Mucosa of descending colon (tissue), 3 donors: Measurements from ENCODE around the gene FAM237B. TPM values are rescaled to one million over a fixed set of nuclear protein-coding genes. Genes with fewer than 3 reads are reported as not detected.
A peak's percentile ranks its signal among the peaks of the same experiment; 100 is the strongest.

ENCODE experiments used
- ATAC-seq: fragments of 200-7000 bp; cut with Tn5 transposase; one replicate; pipeline ENCODE4 v1.9.1; 2020; ENCODE audit warnings: mild to moderate bottlenecking, moderate library complexity
- DNase-seq, 3 donors: peaks; one replicate each; pipeline ENCODE4 v3.0.0-alpha.2; 2020
- H3K36me3 ChIP-seq: fragments of 200-600 bp; one replicate; pipeline ENCODE4 v1.8.0; 2021; ENCODE audit warnings: low read depth, mild to moderate bottlenecking
- H3K4me1 ChIP-seq: fragments of 200-600 bp; one replicate; pipeline ENCODE4 v1.8.0; 2021; ENCODE audit warnings: low read depth, mild to moderate bottlenecking
- H3K4me3 ChIP-seq: fragments of 200-600 bp; one replicate; pipeline ENCODE4 v1.8.0; 2021; ENCODE audit warnings: mild to moderate bottlenecking
- H3K9me3 ChIP-seq: fragments of 200-600 bp; one replicate; pipeline ENCODE4 v1.8.0; 2021; ENCODE audit warnings: mild to moderate bottlenecking
- intact Hi-C, 2 donors: fragments of 100-400 bp; cut with DNase I in 1 of 2; cut with micrococcal nuclease in 1 of 2; formaldehyde crosslinking; loops; one replicate each; pipeline versions ENCODE4 v1.11.0 to v1.11.1; 2022; cut with DNase I, micrococcal nuclease
- total RNA-seq, 3 donors: library from RNA; stranded (reverse); fragmentation: NEBNext Ultra II Directional in 2 of 3; extraction: Animal tissue kit (Norgen Biotek cat#: 25700) in 2 of 3; gene quantifications; one replicate each; pipeline versions ENCODE4 v1.2.1 to v1.2.4, GENCODE V29; 2021 to 2023
- TF ChIP-seq, protein P1 (sequence below): fragments of 200-600 bp; IDR thresholded peaks from one replicate; pipeline ENCODE4 v1.8.0; 2022; ENCODE audit warnings: antibody characterized with exemption, mild to moderate bottlenecking
- donor health status: DM: no; HTN: no; CAD: no; lungs with moderate emphysema.
- donor health status: DM: no; HTN: no; CAD: no.
- donor health status: DM: no; HTN: yes; CAD: no.

Gene FAM237B
- total RNA-seq, 3 donors from 2014 or later, result not detected

DNA sequence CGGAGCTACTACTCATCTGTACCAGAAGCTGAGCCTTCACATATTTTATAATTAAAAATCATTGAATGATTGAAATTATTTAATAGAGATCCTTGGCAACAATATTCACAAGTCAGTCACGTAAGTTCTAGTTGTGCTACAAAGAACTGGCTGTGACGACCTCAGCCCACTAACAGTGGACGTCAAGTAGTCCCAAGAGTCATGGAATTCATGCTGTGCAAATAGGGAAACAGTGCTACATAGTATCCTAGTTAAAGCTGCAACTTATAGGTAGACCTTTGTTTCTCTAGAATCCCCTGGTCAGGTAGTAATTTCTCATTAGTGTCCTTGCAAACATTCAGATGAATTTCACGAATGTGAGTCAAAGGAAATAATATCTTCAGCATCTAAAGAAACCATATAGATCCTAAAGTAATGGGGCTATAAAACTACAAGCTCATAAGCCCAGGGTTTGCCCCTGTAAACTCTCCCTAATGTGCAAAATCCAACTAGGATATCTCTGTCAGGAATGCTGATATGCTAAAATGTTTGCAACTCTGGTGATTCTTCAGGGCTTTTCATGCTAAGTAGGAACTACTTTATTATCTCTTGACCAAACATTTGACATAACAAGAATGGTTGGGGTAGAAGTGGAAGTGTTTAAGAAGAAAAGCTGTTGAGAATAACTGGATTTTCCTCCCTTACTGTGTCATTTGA is 44.9 kb downstream of the FAM237B start:
- Histone ChIP-seq H3K4me1 (peaks cover 9% of the 10 kb centered on the region), H3K4me3 (no peak overlapping the region), H3K9me3 (no peaks in the 10 kb centered on the region), H3K36me3 (no peaks in the 10 kb centered on the region)
- TF ChIP-seq, protein P1, sequence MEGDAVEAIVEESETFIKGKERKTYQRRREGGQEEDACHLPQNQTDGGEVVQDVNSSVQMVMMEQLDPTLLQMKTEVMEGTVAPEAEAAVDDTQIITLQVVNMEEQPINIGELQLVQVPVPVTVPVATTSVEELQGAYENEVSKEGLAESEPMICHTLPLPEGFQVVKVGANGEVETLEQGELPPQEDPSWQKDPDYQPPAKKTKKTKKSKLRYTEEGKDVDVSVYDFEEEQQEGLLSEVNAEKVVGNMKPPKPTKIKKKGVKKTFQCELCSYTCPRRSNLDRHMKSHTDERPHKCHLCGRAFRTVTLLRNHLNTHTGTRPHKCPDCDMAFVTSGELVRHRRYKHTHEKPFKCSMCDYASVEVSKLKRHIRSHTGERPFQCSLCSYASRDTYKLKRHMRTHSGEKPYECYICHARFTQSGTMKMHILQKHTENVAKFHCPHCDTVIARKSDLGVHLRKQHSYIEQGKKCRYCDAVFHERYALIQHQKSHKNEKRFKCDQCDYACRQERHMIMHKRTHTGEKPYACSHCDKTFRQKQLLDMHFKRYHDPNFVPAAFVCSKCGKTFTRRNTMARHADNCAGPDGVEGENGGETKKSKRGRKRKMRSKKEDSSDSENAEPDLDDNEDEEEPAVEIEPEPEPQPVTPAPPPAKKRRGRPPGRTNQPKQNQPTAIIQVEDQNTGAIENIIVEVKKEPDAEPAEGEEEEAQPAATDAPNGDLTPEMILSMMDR, result no peak
- intact Hi-C loops, result no loop called here
- ATAC-seq, result peak; percentile 96
- peak in 1 of 3 donors; percentile 14 for DNase-seq

DNA sequence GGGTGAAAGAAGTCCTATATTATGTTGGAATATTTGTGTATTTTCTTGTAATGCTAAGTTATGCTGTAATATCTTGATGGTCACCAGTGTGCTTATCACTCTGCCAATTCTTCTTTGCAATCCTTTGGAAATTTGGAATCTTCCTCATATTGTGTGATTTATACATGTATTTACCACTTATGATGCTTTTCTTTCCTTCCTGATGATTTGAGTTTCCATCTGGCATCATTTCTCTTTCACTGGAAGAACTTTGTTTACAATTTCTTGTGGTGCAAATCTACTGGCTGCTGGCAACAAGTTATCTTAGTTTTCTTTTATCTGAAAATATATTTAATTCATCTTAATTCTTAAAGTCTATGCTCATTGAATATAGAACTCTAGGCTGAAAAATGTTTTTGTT is 46.9 kb downstream of the FAM237B start:
- intact Hi-C loops, result no loop called here
- H3K4me3 ChIP-seq, result no peak overlapping the region
- DNase-seq (no peak), ATAC-seq (no peak)
- no peaks in the 10 kb centered on the region for H3K9me3 ChIP-seq
- TF ChIP-seq, protein P1, result no peak
- H3K4me1 ChIP-seq, result peaks cover 9% of the 10 kb centered on the region
- H3K36me3 ChIP-seq, result no peaks in the 10 kb centered on the region

DNA sequence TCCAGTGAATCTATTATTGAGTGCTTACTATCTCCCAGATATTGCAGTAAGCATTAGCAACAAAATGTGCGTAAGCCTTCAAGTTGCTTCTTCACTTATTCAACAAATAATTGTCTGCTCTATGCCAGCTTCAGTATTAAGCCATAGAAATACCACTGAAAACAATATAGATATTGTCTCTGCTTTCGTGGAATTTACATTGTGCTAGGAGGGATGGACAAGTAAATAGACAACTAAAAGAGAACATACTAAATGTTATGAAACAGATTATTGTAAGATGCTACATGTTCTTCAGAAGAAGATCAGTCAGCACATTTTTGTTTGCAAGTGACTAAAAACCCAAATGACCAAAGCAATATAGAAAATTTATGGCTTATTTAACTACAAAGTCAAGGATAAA is 48.9 kb downstream of the FAM237B start:
- intact Hi-C loops, result no loop called here
- peaks cover 8% of the 10 kb centered on the region for H3K4me1 ChIP-seq
- H3K36me3 ChIP-seq, result no peaks in the 10 kb centered on the region
- H3K4me3 ChIP-seq, result no peak overlapping the region
- DNase-seq, result no peak
- ATAC-seq, result no peak
- H3K9me3 ChIP-seq, result no peaks in the 10 kb centered on the region
- TF ChIP-seq, protein P1, result no peak

DNA sequence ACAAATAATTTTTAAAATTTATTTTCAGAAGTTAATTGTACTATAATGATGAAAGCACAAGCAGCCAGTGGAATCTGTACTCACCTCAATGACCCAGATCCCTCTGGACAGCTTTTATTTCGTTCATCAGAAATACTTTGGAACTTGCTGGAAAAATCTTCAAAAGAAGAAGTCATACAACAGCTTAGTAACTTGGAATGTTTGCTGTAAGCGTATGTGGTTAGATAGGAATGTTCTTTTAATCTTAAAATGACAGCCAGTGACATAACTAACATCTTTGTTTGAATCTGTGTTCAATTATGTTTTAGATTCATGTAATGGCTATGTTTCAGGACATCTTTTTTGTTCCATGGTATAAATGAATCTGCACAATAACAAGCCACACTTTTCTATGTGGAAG is 49.4 kb downstream of the FAM237B start:
- TF ChIP-seq, protein P1, result no peak
- Histone ChIP-seq H3K4me1 (peaks cover 4% of the 10 kb centered on the region), H3K36me3 (no peaks in the 10 kb centered on the region), H3K4me3 (no peak overlapping the region), H3K9me3 (no peaks in the 10 kb centered on the region)
- DNase-seq (no peak), ATAC-seq (no peak)
- intact Hi-C loops, result no loop called here

DNA sequence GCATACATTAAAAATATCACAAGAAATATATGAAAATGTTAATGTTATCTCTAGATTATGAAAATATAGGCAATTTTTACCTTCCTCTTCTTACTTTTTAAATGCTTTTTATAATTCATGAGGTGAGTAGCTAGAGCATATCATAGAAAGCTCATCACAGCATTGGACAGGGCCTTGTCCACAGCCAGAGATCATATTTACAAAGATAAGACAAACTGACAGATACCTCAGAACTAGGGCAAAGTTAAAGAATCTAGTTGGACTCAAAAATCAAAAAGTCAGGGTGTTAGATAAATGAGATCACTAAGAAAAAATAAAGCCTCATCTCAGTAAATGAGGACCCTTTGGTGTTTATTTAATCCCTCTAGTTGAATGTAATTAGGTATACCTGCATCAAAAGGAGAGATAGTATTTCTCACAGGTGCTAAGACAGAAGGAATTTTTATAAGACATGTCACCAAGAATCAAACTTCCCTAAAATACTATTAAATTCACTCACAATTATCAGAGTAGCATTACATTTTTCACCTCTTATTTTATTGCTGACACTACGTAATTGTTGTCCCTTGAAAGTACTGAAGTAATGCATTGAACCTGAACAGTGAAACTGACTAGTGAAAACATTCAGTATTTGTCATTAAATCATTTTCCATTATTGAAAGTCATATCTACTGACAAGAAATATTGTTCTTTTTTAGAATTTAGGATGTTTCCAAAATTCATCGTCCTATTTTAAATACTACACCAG is 50.5 kb downstream of the FAM237B start:
- TF ChIP-seq, protein P1, result no peak
- Histone ChIP-seq H3K9me3 (no peaks in the 10 kb centered on the region), H3K4me1 (no peaks in the 10 kb centered on the region), H3K36me3 (no peaks in the 10 kb centered on the region), H3K4me3 (no peak overlapping the region)
- no peak for ATAC-seq
- no peak for DNase-seq
- intact Hi-C loops, result no loop called here
